ENCODE data around the gene TLL1.
A peak's percentile ranks its signal among the peaks of the same experiment; 100 is the strongest.

The TLL1 gene

DNA sequence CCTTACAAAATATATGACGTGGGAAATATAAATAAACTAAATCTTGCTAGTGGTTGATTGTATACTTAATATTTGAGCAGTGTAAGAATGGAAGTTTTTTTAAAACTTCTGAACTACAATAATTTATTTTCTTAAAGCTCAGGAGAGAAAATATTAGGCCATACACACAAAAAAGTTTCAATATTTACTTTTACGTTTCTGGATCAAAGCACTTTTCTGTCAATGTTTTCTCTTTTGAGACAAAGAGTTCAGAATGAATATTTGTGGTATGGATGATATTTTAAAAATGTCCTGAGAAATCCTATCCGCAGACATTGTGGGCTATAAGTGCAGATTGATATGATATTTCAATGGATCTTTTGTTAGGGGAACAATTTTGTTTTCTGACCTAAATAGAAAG is 109.9 kb downstream of the TLL1 start:
- peak; percentile 24 for DNase-seq

- DNase-seq = no peak
Measured at GRCh38 chr4:165986956-165987698, 114.1 kb downstream of the TLL1 start.

DNA sequence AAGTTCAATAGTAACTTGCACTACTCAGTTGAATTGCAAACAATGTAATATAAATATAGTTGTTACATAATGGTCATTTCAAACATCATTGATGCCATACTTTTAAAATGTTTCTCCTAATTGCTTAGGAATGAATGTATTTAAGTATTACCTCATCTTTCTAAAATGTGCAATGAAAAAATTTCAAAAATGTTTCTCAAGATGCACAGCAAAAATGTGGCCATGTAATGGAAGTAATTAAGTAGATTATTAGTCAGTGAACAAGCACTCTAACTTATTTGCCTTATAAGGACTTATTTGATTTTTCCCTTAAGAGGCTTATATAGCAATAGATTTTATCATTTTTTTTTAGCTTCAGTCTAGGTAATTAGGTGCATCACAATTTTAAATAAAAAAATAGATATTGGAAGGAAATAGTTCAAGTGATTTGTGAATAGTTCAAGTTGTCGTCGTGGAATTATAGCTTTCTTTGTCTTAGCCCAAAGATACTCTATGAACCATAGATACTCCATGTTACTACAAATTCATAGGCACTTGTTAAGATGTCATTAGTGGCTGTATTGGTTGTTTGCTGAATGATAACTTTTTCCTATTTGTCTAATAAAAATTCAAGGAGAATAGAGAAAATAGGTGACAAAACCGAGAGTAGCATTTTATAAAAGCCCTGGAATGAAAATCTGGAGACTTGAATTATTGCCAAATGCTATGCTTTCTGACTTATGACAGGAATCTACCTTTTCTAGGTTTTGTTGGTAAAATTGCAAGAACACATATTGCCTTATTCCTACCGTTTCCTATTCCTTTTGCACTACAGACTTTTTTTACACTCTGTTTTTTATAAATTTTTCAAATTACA is 118.5 kb downstream of the TLL1 start:
- peak; percentile 85 for DNase-seq

DNA sequence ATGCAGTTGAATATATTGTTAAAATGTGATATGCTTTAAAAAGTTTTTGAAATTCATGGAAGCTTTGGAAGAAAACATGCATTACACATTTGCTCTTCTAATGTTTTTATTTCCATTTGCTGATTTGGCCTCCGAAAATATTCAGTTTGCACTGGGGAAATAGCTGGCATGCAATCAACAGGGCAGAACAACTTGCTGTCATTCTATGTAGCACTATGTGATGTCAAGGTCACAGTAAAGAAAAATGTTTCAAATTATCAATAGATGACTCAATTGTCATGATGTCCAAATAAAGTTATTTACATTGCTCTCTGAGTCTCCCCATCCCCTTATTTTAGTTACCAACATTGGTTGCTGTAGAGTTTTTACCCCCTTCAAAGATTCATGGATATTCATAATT is 119.2 kb downstream of the TLL1 start:
- DNase-seq = peak; percentile 12

GRCh38 chr4:165994701-165995100 is 121.7 kb downstream of the TLL1 start:
- DNase-seq = peak; percentile 45

- DNase-seq = no peak
Measured at GRCh38 chr4:166003811-166004210, 130.8 kb downstream of the TLL1 start.

DNA sequence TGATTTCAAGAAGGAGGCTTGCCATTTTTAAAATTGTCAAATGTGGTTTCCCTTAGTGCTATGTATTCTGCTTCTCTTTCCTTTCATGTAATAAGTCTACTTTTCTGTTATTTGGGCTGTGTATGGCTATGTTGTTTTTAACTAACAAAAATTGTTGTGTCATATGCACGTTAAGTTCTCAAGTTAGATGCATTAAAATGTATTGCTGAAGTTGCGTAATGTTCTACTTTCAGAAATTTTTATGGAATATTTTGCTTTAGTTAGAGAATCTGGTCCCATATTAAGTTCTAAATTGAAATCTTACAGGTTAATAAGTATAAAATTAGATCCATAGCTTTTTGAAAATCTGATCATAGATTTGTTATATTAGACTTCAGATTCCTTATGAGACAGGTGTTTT is 133.2 kb downstream of the TLL1 start:
- no peak for DNase-seq

- DNase-seq = no peak
Measured at GRCh38 chr4:166008510-166008909, 135.5 kb downstream of the TLL1 start.

GRCh38 chr4:166012129-166013030 is 139.3 kb downstream of the TLL1 start:
- DNase-seq = peak; percentile 44

- DNase-seq = no peak
Measured at GRCh38 chr4:166014411-166014810, 141.4 kb downstream of the TLL1 start.

DNA sequence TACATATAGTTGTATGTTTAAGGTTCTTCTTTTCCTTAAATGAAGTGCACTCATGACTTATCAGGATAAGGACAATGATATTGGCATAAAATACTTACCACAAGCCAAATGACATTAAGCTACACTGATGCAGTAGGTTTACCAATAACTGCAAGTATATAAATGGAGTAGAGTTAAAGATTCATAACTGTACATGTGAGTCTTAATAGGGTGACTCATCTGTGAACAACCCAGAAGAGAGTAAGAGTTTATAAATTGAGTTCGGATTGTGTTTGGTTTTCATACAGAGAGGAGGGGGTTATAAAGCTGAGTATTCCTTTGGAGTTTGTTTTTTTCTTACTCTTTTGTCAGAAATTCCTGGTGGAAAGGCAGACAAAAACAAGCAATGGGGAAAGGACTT is 144.8 kb downstream of the TLL1 start:
- no peak for DNase-seq

- DNase-seq = no peak
Measured at GRCh38 chr4:166019441-166020220, 146.6 kb downstream of the TLL1 start.

DNA sequence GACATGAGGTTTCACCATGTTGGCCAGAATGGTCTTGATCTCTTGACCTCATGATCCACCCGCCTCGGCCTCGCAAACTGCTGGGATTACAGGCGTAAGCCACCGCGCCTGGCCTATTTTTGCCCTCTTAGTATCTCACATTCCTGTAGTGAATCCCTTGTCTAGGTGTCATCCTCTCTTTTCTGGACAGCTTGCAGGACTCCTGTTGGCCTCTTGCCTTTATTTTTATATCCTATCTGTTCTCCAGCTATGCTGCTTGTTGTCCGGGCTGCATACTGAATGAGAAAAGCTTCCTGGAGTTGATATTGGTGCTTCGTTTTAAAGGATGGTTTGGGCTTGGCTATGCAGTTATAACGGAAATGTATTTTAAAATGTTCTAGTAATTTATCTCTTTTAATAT is 148.6 kb downstream of the TLL1 start:
- no peak for DNase-seq

DNA sequence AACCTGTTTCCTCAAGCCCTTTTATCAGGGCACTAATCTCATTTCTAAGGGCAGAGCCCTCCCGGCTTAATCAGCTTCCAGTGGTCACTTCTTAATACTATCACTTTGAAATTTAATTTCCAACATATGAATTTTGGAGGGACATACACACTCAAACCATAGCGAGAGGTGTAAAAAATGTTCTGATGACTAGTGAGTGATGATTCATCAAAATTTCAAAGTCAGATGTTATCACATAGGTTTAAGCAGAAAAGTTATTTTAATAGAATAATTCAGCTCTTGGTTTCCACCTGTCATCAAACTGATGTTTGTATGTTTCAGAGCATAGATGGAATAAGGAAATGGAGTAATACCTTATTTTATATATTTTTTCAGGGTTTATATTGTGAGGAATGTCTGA is 161.9 kb downstream of the TLL1 start:
- DNase-seq = no peak

- no peak for DNase-seq
Measured at GRCh38 chr4:166039822-166040221, 166.8 kb downstream of the TLL1 start.

DNA sequence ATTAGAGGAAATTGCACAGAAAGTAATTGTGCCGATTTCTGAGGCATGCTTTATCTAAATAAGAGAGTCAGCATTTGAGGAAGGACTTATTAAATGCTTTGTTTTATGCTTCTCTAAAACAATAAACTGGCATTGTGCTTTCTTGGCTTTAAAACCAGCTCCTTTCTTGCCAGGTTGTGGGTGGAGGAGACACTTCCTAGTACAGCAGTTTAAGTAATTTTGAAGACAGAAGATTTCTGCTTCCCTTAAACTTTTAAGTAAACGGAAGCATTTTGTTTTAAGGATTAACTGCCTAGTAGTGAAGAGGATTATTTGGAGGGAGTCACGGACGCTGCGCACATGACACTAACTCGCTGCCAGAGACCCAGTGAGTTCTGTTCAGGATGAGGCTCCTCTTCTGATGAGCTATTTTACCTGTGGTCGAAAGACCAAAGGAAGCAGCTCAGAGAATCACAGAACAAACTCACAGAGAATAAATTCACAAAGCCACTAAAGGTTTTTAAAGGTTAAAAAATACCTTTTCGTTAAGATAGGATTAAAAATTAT is 169.5 kb downstream of the TLL1 start:
- DNase-seq = no peak

DNA sequence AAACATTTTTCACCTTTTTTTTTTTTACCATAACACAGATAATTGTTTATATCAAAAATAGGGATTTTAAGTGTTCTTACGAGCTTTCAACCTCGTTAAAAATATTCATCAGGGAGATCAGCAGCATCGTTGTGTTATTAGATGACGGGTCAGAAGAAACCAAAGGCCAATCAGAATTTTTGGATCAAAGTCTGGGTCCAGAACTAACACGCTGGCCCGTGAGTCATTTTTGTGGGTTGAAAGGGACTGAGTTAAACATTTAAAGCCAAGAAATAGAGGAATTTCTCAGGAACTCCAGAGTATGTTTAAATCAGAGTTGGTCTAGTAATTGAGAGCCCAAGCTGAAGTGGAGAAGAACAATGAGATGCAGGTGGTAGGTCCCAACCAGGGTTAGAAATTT is 170.8 kb downstream of the TLL1 start:
- DNase-seq = no peak

GRCh38 chr4:166044871-166045270 is 171.8 kb downstream of the TLL1 start:
- DNase-seq = no peak

GRCh38 chr4:166045457-166045856 is 172.4 kb downstream of the TLL1 start:
- no peak for DNase-seq

GRCh38 chr4:166049036-166049435 is 176.0 kb downstream of the TLL1 start:
- no peak for DNase-seq

- DNase-seq = no peak
Measured at GRCh38 chr4:166064721-166065120, 191.7 kb downstream of the TLL1 start.

- no peak for DNase-seq
Measured at GRCh38 chr4:166065324-166065723, 192.3 kb downstream of the TLL1 start.
